Measurements from ENCODE around the gene TEAD4.

The TEAD4 gene

GRCh38 chr12:2984698-2985097, 25.5 kb downstream of the TEAD4 start:
- H3K27ac ChIP-seq: no peak overlapping the region
- no peak for TF ChIP-seq CTCF (conservative IDR thresholded peaks at IDR 0.05)

GRCh38 chr12:2986876-2987275, 27.7 kb downstream of the TEAD4 start:
- no peak for TF ChIP-seq CTCF (conservative IDR thresholded peaks at IDR 0.05)

GRCh38 chr12:2988494-2988893, 29.3 kb downstream of the TEAD4 start:
- TF ChIP-seq CTCF (conservative IDR thresholded peaks at IDR 0.05): no peak
- H3K27ac ChIP-seq: no peak overlapping the region

More at GRCh38 chr12:2986876-2987275, 27.7 kb downstream of the TEAD4 start:
- H3K27ac ChIP-seq: no peak overlapping the region

GRCh38 chr12:2992724-2993123, 33.5 kb downstream of the TEAD4 start:
- no peak for TF ChIP-seq CTCF (conservative IDR thresholded peaks at IDR 0.05)
- no peak overlapping the region for H3K27ac ChIP-seq

- H3K27ac ChIP-seq: no peak overlapping the region
- TF ChIP-seq CTCF (conservative IDR thresholded peaks at IDR 0.05): no peak
These were observed 38.9 kb downstream of the TEAD4 start for GRCh38 chr12:2997989-2998670.

GRCh38 chr12:2998789-2999264, 39.6 kb downstream of the TEAD4 start:
- no peak for TF ChIP-seq CTCF (conservative IDR thresholded peaks at IDR 0.05)
- H3K27ac ChIP-seq: no peak overlapping the region

- H3K27ac ChIP-seq: no peak overlapping the region
- TF ChIP-seq CTCF (conservative IDR thresholded peaks at IDR 0.05): no peak
These were observed 40.2 kb downstream of the TEAD4 start for GRCh38 chr12:2999265-2999841.

Data from VCaP (cell line).